GM06990 (cell line): ENCODE data around the gene GRIK2.

Experiments
- DNase-seq: peaks from one replicate; pipeline ENCODE4 v3.0.0-alpha.2; 2011; ENCODE audit not compliant: insufficient read length; ENCODE audit errors: extremely low read depth
- H3K27me3 ChIP-seq: replicated peaks from 2 replicates; pipeline ENCODE4 v1.6.0; 2011; ENCODE audit warnings: low read length; ENCODE audit not compliant: control insufficient read depth, insufficient read depth
- H3K36me3 ChIP-seq: 2 replicates; pipeline ENCODE4 v1.5.1; 2011; ENCODE audit warnings: low read length; ENCODE audit not compliant: control insufficient read depth, insufficient read depth
- H3K4me3 ChIP-seq: replicated peaks from 2 replicates; pipeline ENCODE4 v1.5.1; 2011; ENCODE audit warnings: low read depth, mild to moderate bottlenecking, control low read depth, low read length
- TF ChIP-seq, protein P1 (sequence below): IDR thresholded peaks from 2 replicates; pipeline ENCODE4 v1.5.1; 2011; ENCODE audit warnings: low read length, control low read depth, mild to moderate bottlenecking, inconsistent platforms; ENCODE audit not compliant: insufficient read depth, poor library complexity, severe bottlenecking

Gene GRIK2

GRCh38 chr6:101936516-101936915 lies 543.0 kb downstream of the GRIK2 start:
- Histone ChIP-seq H3K4me3 (no peak overlapping the region), H3K27me3 (no peaks in the 10 kb centered on the region), H3K36me3 (no peaks in the 10 kb centered on the region)
- no peak for DNase-seq
- TF ChIP-seq, protein P1, sequence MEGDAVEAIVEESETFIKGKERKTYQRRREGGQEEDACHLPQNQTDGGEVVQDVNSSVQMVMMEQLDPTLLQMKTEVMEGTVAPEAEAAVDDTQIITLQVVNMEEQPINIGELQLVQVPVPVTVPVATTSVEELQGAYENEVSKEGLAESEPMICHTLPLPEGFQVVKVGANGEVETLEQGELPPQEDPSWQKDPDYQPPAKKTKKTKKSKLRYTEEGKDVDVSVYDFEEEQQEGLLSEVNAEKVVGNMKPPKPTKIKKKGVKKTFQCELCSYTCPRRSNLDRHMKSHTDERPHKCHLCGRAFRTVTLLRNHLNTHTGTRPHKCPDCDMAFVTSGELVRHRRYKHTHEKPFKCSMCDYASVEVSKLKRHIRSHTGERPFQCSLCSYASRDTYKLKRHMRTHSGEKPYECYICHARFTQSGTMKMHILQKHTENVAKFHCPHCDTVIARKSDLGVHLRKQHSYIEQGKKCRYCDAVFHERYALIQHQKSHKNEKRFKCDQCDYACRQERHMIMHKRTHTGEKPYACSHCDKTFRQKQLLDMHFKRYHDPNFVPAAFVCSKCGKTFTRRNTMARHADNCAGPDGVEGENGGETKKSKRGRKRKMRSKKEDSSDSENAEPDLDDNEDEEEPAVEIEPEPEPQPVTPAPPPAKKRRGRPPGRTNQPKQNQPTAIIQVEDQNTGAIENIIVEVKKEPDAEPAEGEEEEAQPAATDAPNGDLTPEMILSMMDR: no peak

- no peak overlapping the region for H3K4me3 ChIP-seq
- H3K27me3 ChIP-seq: no peaks in the 10 kb centered on the region
- TF ChIP-seq, protein P1: no peak
- no peaks in the 10 kb centered on the region for H3K36me3 ChIP-seq
- DNase-seq: no peak
Observed at GRCh38 chr6:101937108-101937507, 543.6 kb downstream of the GRIK2 start.

GRCh38 chr6:101940391-101940790 lies 546.9 kb downstream of the GRIK2 start:
- no peaks in the 10 kb centered on the region for H3K27me3 ChIP-seq
- H3K4me3 ChIP-seq: no peak overlapping the region
- no peaks in the 10 kb centered on the region for H3K36me3 ChIP-seq
- DNase-seq: no peak
- TF ChIP-seq, protein P1: no peak

DNA sequence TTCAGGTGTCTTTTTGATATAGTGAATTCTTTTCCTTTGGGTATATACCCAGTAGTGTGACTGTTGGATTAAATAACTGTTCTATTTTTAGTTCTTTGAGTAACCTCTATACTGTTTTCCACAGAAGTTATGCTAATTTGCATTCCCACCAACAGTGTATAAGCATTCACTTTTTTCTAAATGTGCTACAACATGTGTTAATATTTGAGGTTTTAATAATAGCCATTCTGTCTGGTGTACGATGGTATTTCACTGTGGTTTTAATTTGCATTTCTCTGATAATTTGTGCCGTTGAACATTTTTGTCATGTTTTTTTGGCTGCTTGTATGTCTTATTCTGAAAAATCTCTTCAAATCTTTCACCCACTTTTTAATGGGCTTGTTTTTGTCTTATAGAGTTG lies 563.5 kb downstream of the GRIK2 start:
- TF ChIP-seq, protein P1: no peak
- no peaks in the 10 kb centered on the region for H3K36me3 ChIP-seq
- H3K27me3 ChIP-seq: no peaks in the 10 kb centered on the region
- DNase-seq: no peak
- no peak overlapping the region for H3K4me3 ChIP-seq

GRCh38 chr6:101961357-101961756 lies 567.8 kb downstream of the GRIK2 start:
- H3K27me3 ChIP-seq: no peaks in the 10 kb centered on the region
- TF ChIP-seq, protein P1: no peak
- no peaks in the 10 kb centered on the region for H3K36me3 ChIP-seq
- DNase-seq: no peak
- H3K4me3 ChIP-seq: no peak overlapping the region

- no peak for DNase-seq
- Histone ChIP-seq H3K36me3 (no peaks in the 10 kb centered on the region), H3K27me3 (no peaks in the 10 kb centered on the region), H3K4me3 (no peak overlapping the region)
- TF ChIP-seq, protein P1: no peak
Observed at GRCh38 chr6:101980924-101981323, 587.4 kb downstream of the GRIK2 start.
